GM10847 (cell line): Measurements from ENCODE around the gene MGAT4A.

ENCODE experiments used
- POLR2A ChIP-seq: IDR thresholded peaks from 2 replicates; pipeline ENCODE4 v1.6.1; 2011; ENCODE audit not compliant: insufficient read length; ENCODE audit errors: extremely low read depth

MGAT4A gene

GRCh38 chr2:98731041-98731893 lies at the start of gene MGAT4A:
Gene MGAT4A, minus strand, starts transcription at chr2:98731132. Its CDS starts 4,800 bp downstream, at chr2:98726332.
- TF ChIP-seq POLR2A: peak; percentile 47

- no peak for TF ChIP-seq POLR2A
Measured at GRCh38 chr2:98778741-98779483, 48.0 kb upstream of the MGAT4A start.

- TF ChIP-seq POLR2A: no peak
Measured at GRCh38 chr2:98778151-98778550, 47.2 kb upstream of the MGAT4A start.

DNA sequence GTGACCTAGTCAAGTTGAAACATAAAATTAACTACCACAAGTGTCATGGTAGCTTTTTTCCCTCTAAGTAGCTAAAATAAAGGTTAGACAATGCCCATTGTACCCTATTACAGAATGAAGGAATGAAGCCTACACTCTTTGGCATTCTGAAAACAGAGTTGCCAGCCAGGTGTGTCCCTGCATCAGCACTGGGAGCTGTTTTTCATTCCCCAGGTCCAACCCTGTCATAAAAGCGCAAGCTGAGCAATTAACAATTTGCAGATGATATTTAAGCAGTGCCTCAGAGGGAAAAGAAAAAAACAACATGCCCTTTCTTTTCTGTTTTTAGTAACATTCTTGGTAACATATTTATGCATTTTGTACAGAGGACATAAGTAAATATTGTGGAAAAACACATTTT lies 46.8 kb upstream of the MGAT4A start:
- no peak for TF ChIP-seq POLR2A

DNA sequence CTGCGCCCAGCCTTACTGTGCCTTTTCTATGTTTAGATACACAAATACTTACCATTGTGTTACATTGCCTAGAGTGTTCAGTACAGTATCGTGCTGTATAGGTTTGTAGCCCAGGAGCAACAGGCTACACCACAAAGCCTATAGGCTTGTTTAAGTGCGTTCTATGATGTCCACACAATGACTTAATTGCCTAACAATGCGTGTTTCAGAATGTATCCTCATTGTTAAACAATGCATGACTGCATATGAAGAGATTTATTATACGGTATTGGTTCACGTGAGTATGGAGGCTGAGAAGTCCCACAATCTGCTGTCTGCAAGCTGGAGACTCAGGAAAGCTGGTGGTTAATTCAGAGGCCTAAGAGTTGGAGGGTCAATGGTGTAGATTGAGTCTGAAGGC lies 46.1 kb upstream of the MGAT4A start:
- TF ChIP-seq POLR2A: no peak

- no peak for TF ChIP-seq POLR2A
Measured at GRCh38 chr2:98776136-98776535, 45.2 kb upstream of the MGAT4A start.

DNA sequence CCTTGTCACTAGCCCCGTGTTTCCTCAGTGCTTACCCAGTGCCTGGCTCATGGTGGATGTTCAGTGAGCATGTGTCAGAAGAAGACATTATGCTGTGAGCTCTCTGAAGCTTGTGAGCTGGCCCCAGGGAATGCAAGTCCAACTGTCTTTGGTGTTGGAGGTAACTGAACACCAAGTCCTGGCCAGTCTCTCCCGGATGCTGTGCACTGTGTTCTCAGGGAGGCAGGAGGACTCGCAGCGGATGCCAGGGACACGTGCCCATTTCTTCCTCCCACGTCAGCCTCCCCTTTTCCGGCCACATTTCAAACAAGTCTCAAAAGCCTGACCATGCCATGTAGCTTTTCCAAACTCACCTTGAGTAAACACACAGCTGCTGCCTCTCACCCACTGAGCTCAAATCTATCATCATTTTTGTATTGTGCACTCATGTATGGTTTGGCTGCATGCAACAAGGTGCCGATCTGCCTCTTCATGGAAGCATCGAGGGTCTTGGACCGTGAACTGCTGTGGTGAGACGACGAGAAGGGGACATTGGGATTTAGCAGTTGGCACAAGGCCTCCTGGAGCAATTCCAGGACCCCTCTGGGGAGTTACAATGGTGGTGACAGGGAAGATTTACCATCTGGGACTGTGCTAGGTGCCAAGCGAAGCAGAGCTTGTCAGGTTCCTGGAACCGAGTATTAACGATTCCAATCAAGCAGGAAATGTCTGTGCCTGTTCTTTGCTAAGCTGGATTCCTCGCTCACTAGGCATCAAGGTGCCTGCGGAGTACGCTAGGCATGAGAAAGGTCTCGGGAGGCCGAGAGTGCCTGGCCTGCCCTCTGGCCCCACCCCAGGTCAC lies 44.4 kb upstream of the MGAT4A start:
- no peak for TF ChIP-seq POLR2A

DNA sequence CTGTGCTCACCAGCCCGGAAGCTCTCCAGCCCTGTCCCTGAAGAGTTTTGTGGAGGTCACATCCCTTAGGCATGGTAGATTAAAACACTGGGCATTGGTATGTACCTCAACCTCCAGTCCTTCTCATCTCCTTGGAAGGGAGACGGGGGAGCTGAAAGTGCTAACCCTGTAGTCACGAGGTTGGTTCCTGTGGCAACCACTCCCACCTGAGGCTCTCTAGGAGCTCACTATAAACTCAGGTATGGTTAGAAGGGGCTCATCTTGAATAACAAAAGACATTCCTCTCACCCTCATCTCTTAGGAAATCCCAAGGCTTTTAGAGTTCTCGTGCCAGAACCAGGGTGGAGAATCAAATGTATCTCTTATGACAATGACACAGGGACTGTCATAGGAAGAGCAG lies 43.0 kb upstream of the MGAT4A start:
- no peak for TF ChIP-seq POLR2A

DNA sequence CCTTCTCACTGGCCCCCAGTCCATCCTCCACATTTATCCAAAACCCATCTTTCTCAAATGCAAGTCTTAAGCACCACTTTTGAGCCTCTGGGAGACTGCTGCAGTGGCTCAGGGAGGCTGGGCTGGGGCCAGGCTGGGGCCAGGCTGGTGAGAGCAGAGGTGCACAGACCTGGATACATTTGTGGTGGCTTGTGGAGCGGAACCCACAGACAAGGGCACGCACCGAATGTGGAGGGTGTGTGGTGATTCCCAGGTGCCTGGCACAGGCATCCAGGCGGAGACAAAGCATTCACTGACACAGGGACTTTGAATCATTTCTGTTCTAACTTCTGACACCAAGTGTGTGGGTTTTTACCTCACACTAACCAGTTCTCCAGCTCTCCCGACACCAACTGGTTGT lies 42.2 kb upstream of the MGAT4A start:
- TF ChIP-seq POLR2A: no peak

DNA sequence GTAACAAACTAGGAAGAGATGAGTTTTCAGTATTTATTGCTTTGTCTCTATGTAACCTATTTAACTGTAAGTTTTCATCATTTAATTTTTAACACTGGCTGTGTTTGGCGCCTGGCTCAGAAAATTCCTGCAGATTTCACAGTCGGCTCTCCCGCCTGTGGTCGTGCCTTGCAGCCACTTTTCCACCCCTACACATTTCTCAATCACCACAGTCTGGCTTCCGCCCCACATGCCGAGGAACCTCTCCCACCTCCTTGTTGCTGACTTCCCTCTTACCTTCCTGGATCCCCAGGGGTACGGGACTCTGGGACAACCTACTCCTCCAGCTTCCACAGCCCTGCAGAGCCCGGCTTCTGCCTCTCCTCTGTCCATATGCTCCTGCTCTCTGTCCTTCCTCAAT lies 41.6 kb upstream of the MGAT4A start:
- no peak for TF ChIP-seq POLR2A

DNA sequence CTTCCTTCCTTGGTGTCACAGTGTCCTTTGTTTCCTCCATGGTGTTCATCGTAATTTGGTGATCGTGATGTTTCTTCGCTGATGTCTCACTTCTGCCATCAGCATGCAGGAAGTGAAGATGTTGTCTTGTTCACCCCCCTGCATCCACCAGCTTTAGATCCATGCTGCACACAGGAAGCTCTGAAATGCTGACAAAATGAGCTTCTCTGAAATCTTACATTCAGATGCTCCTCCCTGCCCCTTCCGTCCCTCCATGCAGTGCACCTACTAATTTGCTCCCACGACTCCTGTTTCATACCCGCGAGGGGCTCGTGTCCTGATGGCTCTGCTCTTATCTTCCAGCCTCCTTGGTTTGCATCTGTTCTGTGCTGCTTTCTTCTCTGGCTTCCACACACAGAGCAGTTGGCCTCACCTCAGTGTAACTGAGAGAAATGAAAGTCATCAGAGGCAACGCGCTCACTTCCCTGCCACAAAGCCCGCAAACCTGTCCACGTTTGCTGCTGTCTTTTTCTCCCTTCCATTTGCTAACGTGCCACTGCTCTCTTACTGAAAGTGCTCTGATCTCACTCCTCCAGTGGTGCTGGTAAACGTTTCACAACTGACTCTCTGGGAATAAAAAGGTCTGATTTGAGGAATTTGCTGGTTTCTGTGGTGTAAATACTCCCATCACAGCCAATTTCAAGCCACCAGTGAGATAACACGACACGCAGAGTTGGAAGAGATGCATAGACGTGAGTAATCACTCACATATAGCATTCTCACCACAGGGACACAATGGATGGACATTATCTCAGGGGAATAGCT lies 41.0 kb upstream of the MGAT4A start:
- no peak for TF ChIP-seq POLR2A

DNA sequence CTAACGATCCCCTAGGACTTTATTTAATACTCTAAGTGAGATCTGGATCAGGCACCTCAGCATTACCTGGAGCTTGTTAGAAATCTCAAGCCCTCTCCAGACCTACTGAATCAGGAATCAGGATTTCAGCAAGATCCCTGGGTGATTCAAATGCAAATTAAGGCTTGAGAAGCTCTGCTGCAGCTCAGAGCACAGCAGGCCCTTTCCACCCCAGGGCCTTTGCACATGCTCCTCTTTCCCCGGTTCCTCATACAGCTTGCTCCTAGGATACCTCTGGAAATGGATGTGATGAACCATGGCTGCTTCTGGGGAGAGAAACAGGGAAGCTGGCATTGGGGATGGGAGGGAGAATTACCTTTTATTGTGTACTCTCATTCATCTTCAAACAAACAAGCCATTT lies 40.3 kb upstream of the MGAT4A start:
- no peak for TF ChIP-seq POLR2A

DNA sequence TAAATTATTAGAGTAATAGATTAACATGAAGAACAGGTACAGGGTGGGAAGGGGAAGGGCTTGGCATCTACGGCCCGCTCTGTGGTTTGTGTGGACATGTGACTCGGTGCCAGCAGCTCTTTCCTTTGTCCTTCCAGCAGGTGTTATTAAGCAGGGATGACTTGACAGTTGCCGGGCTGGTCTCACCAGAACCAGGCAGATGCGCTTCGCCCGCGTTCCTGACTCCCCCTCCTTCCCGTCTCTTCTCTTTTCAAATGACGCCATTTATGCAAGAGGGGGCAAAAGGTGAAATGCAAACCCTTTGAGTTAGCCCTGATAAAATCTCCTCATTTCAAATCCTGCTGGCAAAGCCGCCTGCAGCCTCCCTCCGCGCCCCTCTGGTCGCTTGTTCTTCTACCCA lies 38.9 kb upstream of the MGAT4A start:
- TF ChIP-seq POLR2A: no peak

DNA sequence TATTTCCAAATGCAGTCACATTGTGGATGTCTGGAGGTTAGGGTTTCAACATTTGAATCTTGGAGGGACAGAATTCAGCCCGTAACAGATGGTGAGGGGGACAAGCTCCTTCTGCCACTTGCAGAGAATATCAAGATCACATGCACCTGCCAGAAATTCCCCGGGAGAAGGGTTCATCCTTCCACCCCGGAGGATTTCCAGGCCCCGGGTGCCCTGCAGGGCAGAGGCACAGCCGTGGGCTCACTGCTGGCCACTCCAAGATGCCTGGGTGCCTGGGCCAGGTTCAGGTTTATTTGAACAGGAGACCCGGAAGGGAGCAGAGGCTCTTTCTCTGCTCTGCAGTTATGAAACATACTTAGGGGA lies 38.2 kb upstream of the MGAT4A start:
- no peak for TF ChIP-seq POLR2A
